IPS-18a (cell line): Measurements from ENCODE around the gene ERI2.

Experiments used
- H3K27ac ChIP-seq: one replicate; pipeline ENCODE4 v1.5.1; 2013; ENCODE audit warnings: low read length
- H3K27me3 ChIP-seq: one replicate; pipeline ENCODE4 v1.6.1; 2013; ENCODE audit warnings: mild to moderate bottlenecking, low read length; ENCODE audit not compliant: control insufficient read depth, insufficient read depth
- H3K36me3 ChIP-seq: one replicate; pipeline ENCODE4 v1.6.1; 2013; ENCODE audit warnings: low read depth, low read length; ENCODE audit not compliant: control insufficient read depth
- H3K4me1 ChIP-seq: one replicate; pipeline ENCODE4 v1.6.1; 2013; ENCODE audit warnings: low read depth, low read length; ENCODE audit not compliant: control insufficient read depth
- H3K4me3 ChIP-seq: one replicate; pipeline ENCODE4 v1.5.1; 2013; ENCODE audit warnings: low read length
- H3K9ac ChIP-seq: one replicate; pipeline ENCODE4 v1.6.1; 2013; ENCODE audit warnings: mild to moderate bottlenecking, low read length, moderate library complexity
- H3K9me3 ChIP-seq: one replicate; pipeline ENCODE4 v1.6.1; 2013; ENCODE audit warnings: low read depth, low read length; ENCODE audit not compliant: control insufficient read depth

ERI2 gene

GRCh38 chr16:20844054-20844453 lies 37.8 kb upstream of the ERI2 start:
- Histone ChIP-seq H3K9ac (no peak overlapping the region), H3K36me3 (peaks cover 13% of the 10 kb centered on the region), H3K4me3 (no peak overlapping the region), H3K27ac (no peak overlapping the region), H3K9me3 (no peaks in the 10 kb centered on the region), H3K4me1 (no peaks in the 10 kb centered on the region), H3K27me3 (no peaks in the 10 kb centered on the region)

- peaks cover 5% of the 10 kb centered on the region for H3K9me3 ChIP-seq
- no peaks in the 10 kb centered on the region for H3K27me3 ChIP-seq
- no peak overlapping the region for H3K9ac ChIP-seq
- H3K27ac ChIP-seq = no peak overlapping the region
- no peak overlapping the region for H3K4me3 ChIP-seq
- H3K4me1 ChIP-seq = no peaks in the 10 kb centered on the region
- H3K36me3 ChIP-seq = peaks cover 25% of the 10 kb centered on the region
Measured at GRCh38 chr16:20839504-20839903, 33.2 kb upstream of the ERI2 start.

GRCh38 chr16:20838240-20838639 lies 32.0 kb upstream of the ERI2 start:
- Histone ChIP-seq H3K36me3 (peaks cover 25% of the 10 kb centered on the region), H3K4me1 (no peaks in the 10 kb centered on the region), H3K9ac (no peak overlapping the region), H3K27ac (no peak overlapping the region), H3K4me3 (no peak overlapping the region), H3K9me3 (peaks cover 5% of the 10 kb centered on the region), H3K27me3 (no peaks in the 10 kb centered on the region)

GRCh38 chr16:20833086-20833485 lies 26.8 kb upstream of the ERI2 start:
- H3K9me3 ChIP-seq = peaks cover 5% of the 10 kb centered on the region
- H3K4me1 ChIP-seq = no peaks in the 10 kb centered on the region
- H3K9ac ChIP-seq = no peak overlapping the region
- H3K27ac ChIP-seq = no peak overlapping the region
- H3K36me3 ChIP-seq = peaks cover 17% of the 10 kb centered on the region
- no peak overlapping the region for H3K4me3 ChIP-seq
- H3K27me3 ChIP-seq = no peaks in the 10 kb centered on the region

- no peak overlapping the region for H3K9ac ChIP-seq
- no peaks in the 10 kb centered on the region for H3K27me3 ChIP-seq
- no peak overlapping the region for H3K4me3 ChIP-seq
- peaks cover 29% of the 10 kb centered on the region for H3K36me3 ChIP-seq
- H3K9me3 ChIP-seq = no peaks in the 10 kb centered on the region
- no peaks in the 10 kb centered on the region for H3K4me1 ChIP-seq
- H3K27ac ChIP-seq = no peak overlapping the region
Measured at GRCh38 chr16:20830372-20830771, 24.1 kb upstream of the ERI2 start.

DNA sequence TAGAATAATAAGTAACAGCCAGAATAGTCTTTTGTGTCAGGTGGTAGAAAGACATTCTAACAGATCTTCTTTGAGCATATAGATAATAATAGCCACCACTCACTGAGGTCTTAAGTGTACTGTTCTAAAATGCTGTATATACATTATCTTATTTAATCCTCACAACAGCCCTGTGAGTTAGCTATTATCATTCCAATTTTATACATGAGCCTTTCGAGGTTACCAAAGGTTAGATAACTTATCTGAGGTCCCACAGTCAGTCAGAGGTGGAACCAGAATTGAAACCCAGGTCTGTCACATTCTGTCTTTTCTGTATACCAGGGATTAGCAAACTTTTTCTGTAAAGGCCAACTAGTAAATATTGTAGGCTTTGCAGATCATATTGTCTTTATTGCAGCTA lies 23.3 kb upstream of the ERI2 start:
- no peak overlapping the region for H3K27ac ChIP-seq
- H3K27me3 ChIP-seq = no peaks in the 10 kb centered on the region
- peaks cover 32% of the 10 kb centered on the region for H3K36me3 ChIP-seq
- H3K9me3 ChIP-seq = no peaks in the 10 kb centered on the region
- no peaks in the 10 kb centered on the region for H3K4me1 ChIP-seq
- H3K4me3 ChIP-seq = no peak overlapping the region
- no peak overlapping the region for H3K9ac ChIP-seq

DNA sequence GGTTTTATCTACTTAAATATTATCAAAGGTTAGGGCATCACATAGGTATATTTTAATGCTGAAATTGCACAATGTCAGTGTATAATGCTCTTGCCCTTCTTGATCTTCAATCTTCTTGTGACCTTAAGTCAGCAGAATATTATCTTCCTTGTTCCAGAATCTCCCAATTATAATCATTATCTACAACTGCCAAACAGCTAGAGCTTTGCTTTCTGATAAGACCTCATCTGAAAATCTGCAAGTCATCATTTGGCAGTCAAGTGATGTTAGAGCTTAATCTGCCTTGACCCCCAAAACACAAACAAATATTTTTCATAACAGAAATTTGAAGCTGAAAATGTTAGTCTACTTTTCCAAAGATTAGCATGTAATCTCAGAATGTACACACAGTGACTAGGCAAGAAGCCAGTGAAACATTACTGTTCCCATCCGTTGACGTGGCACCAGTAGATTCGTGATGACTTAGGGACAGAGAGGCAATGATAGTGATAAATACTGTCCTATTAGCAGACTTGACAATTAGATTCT lies 19.8 kb upstream of the ERI2 start:
- Histone ChIP-seq H3K4me3 (no peak overlapping the region), H3K36me3 (peaks cover 45% of the 10 kb centered on the region), H3K27ac (no peak overlapping the region), H3K4me1 (no peaks in the 10 kb centered on the region), H3K9me3 (no peaks in the 10 kb centered on the region), H3K9ac (no peak overlapping the region), H3K27me3 (no peaks in the 10 kb centered on the region)

DNA sequence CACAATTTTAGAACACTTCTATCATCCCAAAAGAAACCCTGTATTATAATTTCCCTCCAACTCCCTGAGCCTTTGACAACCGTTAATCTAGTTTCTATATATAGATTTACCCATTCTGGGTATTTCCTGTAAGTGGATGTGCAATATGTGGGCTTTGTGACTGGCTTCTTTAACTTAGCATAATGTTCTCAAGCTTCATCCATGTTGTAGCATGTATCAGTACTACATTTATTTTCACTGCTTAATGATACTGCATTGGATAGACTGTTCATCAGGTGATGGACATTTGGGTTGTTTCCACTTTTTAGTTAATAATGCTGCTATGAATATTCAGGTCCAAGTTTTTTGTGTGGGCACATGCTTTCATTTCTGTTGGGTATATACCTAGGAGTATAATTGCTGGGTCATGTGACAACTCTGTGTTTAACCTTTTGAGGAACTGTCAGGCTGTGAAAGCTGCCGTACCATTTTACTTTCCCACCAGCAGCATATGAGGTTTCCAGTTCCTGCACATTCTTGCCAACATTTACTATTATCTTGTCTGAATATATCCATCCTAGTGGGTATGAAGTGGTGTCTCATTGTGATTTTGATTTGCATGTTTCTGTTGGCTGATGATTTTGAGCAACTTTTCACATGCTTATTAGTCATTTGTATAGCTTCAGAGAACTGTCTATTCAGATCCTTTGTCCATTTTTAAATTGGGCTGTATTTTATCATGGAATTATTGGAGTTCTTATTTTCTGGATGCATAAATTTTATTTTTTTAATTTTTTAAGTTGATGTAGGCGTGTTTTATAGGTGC lies 16.5 kb upstream of the ERI2 start:
- no peak overlapping the region for H3K4me3 ChIP-seq
- no peaks in the 10 kb centered on the region for H3K9me3 ChIP-seq
- no peak overlapping the region for H3K27ac ChIP-seq
- peaks cover 38% of the 10 kb centered on the region for H3K36me3 ChIP-seq
- H3K27me3 ChIP-seq = no peaks in the 10 kb centered on the region
- H3K9ac ChIP-seq = no peak overlapping the region
- H3K4me1 ChIP-seq = no peaks in the 10 kb centered on the region

DNA sequence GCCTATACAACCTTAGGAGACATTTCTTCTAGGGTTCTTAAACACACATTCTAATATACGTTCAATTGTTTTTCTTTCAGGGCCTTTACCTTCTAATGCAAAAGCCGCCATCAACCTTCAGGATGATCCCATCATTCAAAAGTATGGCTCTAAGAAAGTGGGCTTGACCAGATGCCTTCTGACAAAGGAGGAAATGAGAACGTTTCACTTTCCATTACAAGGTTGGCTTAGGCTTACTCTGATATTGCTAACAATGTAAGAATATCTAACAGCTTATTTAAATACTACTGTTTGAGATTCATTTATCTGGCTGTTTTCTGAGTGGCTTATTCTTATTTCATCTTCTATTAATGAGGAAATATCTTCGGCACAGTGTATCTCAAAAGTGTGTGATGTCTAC lies 15.4 kb upstream of the ERI2 start:
- H3K36me3 ChIP-seq = peaks cover 31% of the 10 kb centered on the region
- no peaks in the 10 kb centered on the region for H3K4me1 ChIP-seq
- H3K27me3 ChIP-seq = no peaks in the 10 kb centered on the region
- no peak overlapping the region for H3K4me3 ChIP-seq
- H3K9ac ChIP-seq = no peak overlapping the region
- no peak overlapping the region for H3K27ac ChIP-seq
- no peaks in the 10 kb centered on the region for H3K9me3 ChIP-seq

GRCh38 chr16:20818929-20819585 lies 12.8 kb upstream of the ERI2 start:
- Histone ChIP-seq H3K4me1 (no peaks in the 10 kb centered on the region), H3K9ac (no peak overlapping the region), H3K4me3 (no peak overlapping the region), H3K27me3 (no peaks in the 10 kb centered on the region), H3K27ac (no peak overlapping the region), H3K36me3 (peaks cover 24% of the 10 kb centered on the region), H3K9me3 (no peaks in the 10 kb centered on the region)

GRCh38 chr16:20814784-20815183 lies 8.5 kb upstream of the ERI2 start:
- Histone ChIP-seq H3K27ac (no peak overlapping the region), H3K9ac (no peak overlapping the region), H3K27me3 (no peaks in the 10 kb centered on the region), H3K9me3 (no peaks in the 10 kb centered on the region), H3K36me3 (peaks cover 12% of the 10 kb centered on the region), H3K4me1 (no peaks in the 10 kb centered on the region), H3K4me3 (no peak overlapping the region)

- H3K4me1 ChIP-seq = no peaks in the 10 kb centered on the region
- H3K4me3 ChIP-seq = no peak overlapping the region
- no peak overlapping the region for H3K9ac ChIP-seq
- no peaks in the 10 kb centered on the region for H3K9me3 ChIP-seq
- H3K27ac ChIP-seq = no peak overlapping the region
- H3K27me3 ChIP-seq = no peaks in the 10 kb centered on the region
- peaks cover 8% of the 10 kb centered on the region for H3K36me3 ChIP-seq
Measured at GRCh38 chr16:20812510-20812909, 6.2 kb upstream of the ERI2 start.
